Upper lobe of left lung (tissue), 6 donors: Measurements from ENCODE around the gene CENPX. TPM values are rescaled to one million over a fixed set of nuclear protein-coding genes. Genes with fewer than 3 reads are reported as not detected.

Experiments used
- ATAC-seq, 2 donors: fragments of 200-7000 bp; cut with Tn5 transposase; one replicate each; pipeline ENCODE4 v1.9.1; 2022; ENCODE audit warnings: mild to moderate bottlenecking in 2 of 2, moderate library complexity in 2 of 2; ENCODE audit not compliant: low FRiP score in 2 of 2
- DNase-seq, 2 donors: peaks; one replicate each; pipeline ENCODE4 v3.0.0-alpha.2; 2019 to 2020
- H3K27ac ChIP-seq, 4 donors: fragments of 200-600 bp; sonication (generic); one replicate each; pipeline ENCODE4 v1.5.1; 2016 to 2019
- H3K27me3 ChIP-seq, 4 donors: fragments of 200-600 bp; sonication (generic); one replicate each; pipeline ENCODE4 v1.5.1; 2017 to 2019
- H3K36me3 ChIP-seq, 4 donors: fragments of 200-600 bp; sonication (generic); one replicate each; pipeline ENCODE4 v1.5.1; 2016 to 2019
- H3K4me1 ChIP-seq, 4 donors: fragments of 200-600 bp; sonication (generic); one replicate each; pipeline ENCODE4 v1.5.1; 2018 to 2019
- H3K4me3 ChIP-seq, 4 donors: fragments of 200-600 bp; sonication (generic); one replicate each; pipeline ENCODE4 v1.5.1; 2017 to 2019; ENCODE audit warnings: mild to moderate bottlenecking in 2 of 4, moderate library complexity in 1 of 4
- H3K9me3 ChIP-seq, 4 donors: fragments of 200-600 bp; sonication (generic); one replicate each; pipeline ENCODE4 v1.5.1; 2018 to 2019
- CTCF ChIP-seq, 6 experiments: fragments of 450-650 bp in 4 of 6; fragments of 200-600 bp in 2 of 6; sonication (generic) in 2 of 6; IDR thresholded peaks; one replicate each; pipeline ENCODE4 v1.5.1; 2016 to 2019; ENCODE audit warnings: antibody characterized with exemption in 6 of 6
- EP300 ChIP-seq, 4 donors: sonication (generic); formaldehyde crosslinking; IDR thresholded peaks; one replicate each; pipeline ENCODE4 v1.5.1; 2017; ENCODE audit warnings: antibody characterized with exemption in 4 of 4, control low read depth in 2 of 4
- POLR2A ChIP-seq, 4 donors: fragments of 450-650 bp; IDR thresholded peaks; one replicate each; pipeline ENCODE4 v1.5.1; 2016 to 2017; ENCODE audit warnings: antibody characterized with exemption in 4 of 4, mild to moderate bottlenecking in 2 of 4
- POLR2AphosphoS5 ChIP-seq, 2 donors: sonication (generic); formaldehyde crosslinking; IDR thresholded peaks; one replicate each; pipeline ENCODE4 v1.5.1; 2017; ENCODE audit warnings: antibody characterized with exemption in 2 of 2
- WGBS, 2 donors: methylation state at CpG; one replicate each; pipeline ENCODE4 v1.1.5; 2017 to 2018; 5-methylcytosine and 5-hydroxymethylcytosine counted together
- total RNA-seq, 6 donors: library from RNA; depleted of rRNA in 4 of 6; stranded (reverse); fragments of >200 nt in 4 of 6; gene quantifications; one replicate each; pipeline versions ENCODE4 v1.1.0 to v1.2.1, GENCODE V29; 2016 to 2021
- donor health status: DM: no; HTN: no; CAD: no; lungs with moderate emphysema.
- donor health status: DM: no; HTN: yes; CAD: no; lungs with severe emphysema.

Gene CENPX
- total RNA-seq, 6 donors from 2014 or later, result 24.1 to 60.5 (median 47.8) TPM

GRCh38 chr17:82046903-82047302 lies 24.2 kb upstream of the CENPX start:
- no peak for ATAC-seq
- H3K9me3 ChIP-seq, result no peaks in the 10 kb centered on the region
- DNase-seq, result peak in 1 of 2 donors; percentile 68
- no peaks in the 10 kb centered on the region for H3K27me3 ChIP-seq
- H3K27ac ChIP-seq, result no peak overlapping the region
- H3K4me3 ChIP-seq, result no peak overlapping the region
- 91 to 92% methylated on average over 18 to 21 of the region's 21 CpGs for WGBS, 2 donors
- peaks cover 0 to 29% (median 12%) of the 10 kb centered on the region in 4 donors for H3K36me3 ChIP-seq
- H3K4me1 ChIP-seq, result peaks cover 8 to 22% (median 11%) of the 10 kb centered on the region in 4 donors
- TF ChIP-seq POLR2AphosphoS5 (IDR thresholded peaks at IDR 0.05), result no peak
- TF ChIP-seq CTCF (IDR thresholded peaks at IDR 0.05), result no peak
- no peak for TF ChIP-seq POLR2A (IDR thresholded peaks at IDR 0.05)
- no peak for TF ChIP-seq EP300 (IDR thresholded peaks at IDR 0.05)

GRCh38 chr17:82045936-82046484 lies 23.3 kb upstream of the CENPX start:
- H3K4me1 ChIP-seq, result peaks cover 7 to 19% (median 11%) of the 10 kb centered on the region in 4 donors
- no peaks in the 10 kb centered on the region for H3K9me3 ChIP-seq
- DNase-seq, result peak in 1 of 2 donors; percentile 42
- H3K27me3 ChIP-seq, result no peaks in the 10 kb centered on the region
- no peak overlapping the region for H3K27ac ChIP-seq
- ATAC-seq, result no peak
- no peak overlapping the region for H3K4me3 ChIP-seq
- H3K36me3 ChIP-seq, result peaks cover 0 to 29% (median 12%) of the 10 kb centered on the region in 4 donors
- 84 to 85% methylated on average over 14 of the region's 14 CpGs for WGBS, 2 donors
- TF ChIP-seq EP300 (IDR thresholded peaks at IDR 0.05) (no peak), POLR2AphosphoS5 (IDR thresholded peaks at IDR 0.05) (no peak), CTCF (IDR thresholded peaks at IDR 0.05) (no peak), POLR2A (IDR thresholded peaks at IDR 0.05) (no peak)

GRCh38 chr17:82043507-82043906 lies 20.8 kb upstream of the CENPX start:
- DNase-seq (peak in 1 of 2 donors; percentile 35), ATAC-seq (no peak)
- no peaks in the 10 kb centered on the region for H3K9me3 ChIP-seq
- no peak for TF ChIP-seq POLR2A (IDR thresholded peaks at IDR 0.05)
- no peak for TF ChIP-seq CTCF (IDR thresholded peaks at IDR 0.05)
- no peak for TF ChIP-seq POLR2AphosphoS5 (IDR thresholded peaks at IDR 0.05)
- TF ChIP-seq EP300 (IDR thresholded peaks at IDR 0.05), result no peak
- peaks cover 0 to 18% (median 7%) of the 10 kb centered on the region in 4 donors for H3K36me3 ChIP-seq
- H3K4me1 ChIP-seq, result peaks cover 0 to 1% (median 0%) of the 10 kb centered on the region in 4 donors
- 75 to 89% methylated on average over 6 to 10 of the region's 16 CpGs for WGBS, 2 donors
- H3K27me3 ChIP-seq, result no peaks in the 10 kb centered on the region
- no peak overlapping the region for H3K27ac ChIP-seq
- H3K4me3 ChIP-seq, result no peak overlapping the region

- no peaks in the 10 kb centered on the region for H3K27me3 ChIP-seq
- H3K4me1 ChIP-seq, result peaks cover 0 to 9% (median 5%) of the 10 kb centered on the region in 4 donors
- H3K9me3 ChIP-seq, result no peaks in the 10 kb centered on the region
- H3K27ac ChIP-seq, result no peak overlapping the region
- DNase-seq, result peak in 1 of 2 donors; percentile 27
- ATAC-seq, result no peak
- TF ChIP-seq EP300 (IDR thresholded peaks at IDR 0.05) (no peak), POLR2AphosphoS5 (IDR thresholded peaks at IDR 0.05) (no peak), POLR2A (IDR thresholded peaks at IDR 0.05) (no peak), CTCF (IDR thresholded peaks at IDR 0.05) (no peak)
- no peak overlapping the region for H3K4me3 ChIP-seq
- WGBS, 2 donors, result 62 to 95% methylated on average over 2 to 9 of the region's 9 CpGs
- H3K36me3 ChIP-seq, result peaks cover 0 to 10% (median 3%) of the 10 kb centered on the region in 4 donors
Observed at GRCh38 chr17:82042649-82043048, 20.0 kb upstream of the CENPX start.
